ENCODE data around the gene SH3GL1.

DNA sequence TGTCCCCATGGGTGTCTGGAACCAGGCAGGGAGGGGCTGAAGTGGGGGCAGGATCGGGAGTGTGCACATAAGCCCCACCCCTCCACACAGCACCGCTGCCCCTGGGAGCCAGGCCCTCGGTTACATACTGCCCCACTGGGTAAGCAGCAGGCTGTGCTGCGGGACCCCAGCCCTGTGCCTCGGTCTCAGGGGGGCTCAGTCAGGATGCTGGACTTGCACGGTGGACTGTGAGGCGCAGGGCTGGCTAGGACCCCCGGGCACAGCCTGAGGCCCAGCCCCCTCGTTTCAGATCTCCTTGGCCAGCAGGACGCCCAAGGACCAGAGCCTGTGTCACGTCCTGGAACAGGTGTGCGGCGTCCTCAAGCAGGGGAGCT lies 40.7 kb downstream of the SH3GL1 start:
- TF ChIP-seq, protein P1, sequence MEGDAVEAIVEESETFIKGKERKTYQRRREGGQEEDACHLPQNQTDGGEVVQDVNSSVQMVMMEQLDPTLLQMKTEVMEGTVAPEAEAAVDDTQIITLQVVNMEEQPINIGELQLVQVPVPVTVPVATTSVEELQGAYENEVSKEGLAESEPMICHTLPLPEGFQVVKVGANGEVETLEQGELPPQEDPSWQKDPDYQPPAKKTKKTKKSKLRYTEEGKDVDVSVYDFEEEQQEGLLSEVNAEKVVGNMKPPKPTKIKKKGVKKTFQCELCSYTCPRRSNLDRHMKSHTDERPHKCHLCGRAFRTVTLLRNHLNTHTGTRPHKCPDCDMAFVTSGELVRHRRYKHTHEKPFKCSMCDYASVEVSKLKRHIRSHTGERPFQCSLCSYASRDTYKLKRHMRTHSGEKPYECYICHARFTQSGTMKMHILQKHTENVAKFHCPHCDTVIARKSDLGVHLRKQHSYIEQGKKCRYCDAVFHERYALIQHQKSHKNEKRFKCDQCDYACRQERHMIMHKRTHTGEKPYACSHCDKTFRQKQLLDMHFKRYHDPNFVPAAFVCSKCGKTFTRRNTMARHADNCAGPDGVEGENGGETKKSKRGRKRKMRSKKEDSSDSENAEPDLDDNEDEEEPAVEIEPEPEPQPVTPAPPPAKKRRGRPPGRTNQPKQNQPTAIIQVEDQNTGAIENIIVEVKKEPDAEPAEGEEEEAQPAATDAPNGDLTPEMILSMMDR (IDR thresholded peaks at IDR 0.05) = no peak
- no peak for TF ChIP-seq POLR2A (IDR thresholded peaks at IDR 0.05)
- TF ChIP-seq EP300 (IDR thresholded peaks at IDR 0.05; ENCODE audit: low read depth) = no peak
- no peak for TF ChIP-seq POLR2AphosphoS5 (IDR thresholded peaks at IDR 0.05)
